ENCODE measurements around the gene XYLB.
"Not testable (repeated sequence)": the region's sequence is repeated elsewhere in the genome, so short reads cannot be mapped to it uniquely, and the experiment has no call there.

XYLB gene

DNA sequence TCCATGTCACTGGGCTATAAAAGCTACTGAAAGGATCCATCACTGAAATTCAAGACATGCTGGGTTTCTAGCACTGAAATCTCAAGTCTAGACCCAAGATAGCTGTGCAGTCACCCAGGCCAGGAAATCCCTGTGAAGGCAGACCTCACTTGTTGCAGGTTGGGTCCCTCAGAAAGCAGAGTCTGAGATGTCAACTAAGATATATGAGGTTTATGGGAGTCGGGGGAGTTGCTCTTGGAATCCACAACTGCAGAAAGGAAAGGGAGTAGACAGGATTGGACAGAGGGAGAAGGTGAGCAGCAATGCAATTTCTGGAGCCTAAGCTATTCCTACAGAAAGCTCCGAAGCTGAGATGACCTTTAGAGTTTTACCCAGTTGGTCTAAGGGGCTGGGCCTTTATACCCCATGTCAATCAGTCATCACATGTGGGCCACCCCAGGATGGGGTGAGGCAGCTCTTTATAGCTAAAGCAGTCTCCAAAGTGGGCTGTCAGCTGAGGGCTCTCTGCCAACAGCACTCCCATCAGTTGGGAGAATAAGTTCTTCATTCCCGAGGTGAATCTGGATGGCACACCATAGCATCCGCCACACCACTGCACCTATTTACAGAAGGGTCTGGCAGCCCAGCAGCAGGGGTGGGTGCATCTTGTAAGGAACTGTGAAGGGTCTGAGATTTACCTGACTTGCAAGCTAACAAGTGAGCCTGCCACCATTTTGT lies 54.8 kb downstream of the XYLB start:
- DNase-seq = no peak

DNA sequence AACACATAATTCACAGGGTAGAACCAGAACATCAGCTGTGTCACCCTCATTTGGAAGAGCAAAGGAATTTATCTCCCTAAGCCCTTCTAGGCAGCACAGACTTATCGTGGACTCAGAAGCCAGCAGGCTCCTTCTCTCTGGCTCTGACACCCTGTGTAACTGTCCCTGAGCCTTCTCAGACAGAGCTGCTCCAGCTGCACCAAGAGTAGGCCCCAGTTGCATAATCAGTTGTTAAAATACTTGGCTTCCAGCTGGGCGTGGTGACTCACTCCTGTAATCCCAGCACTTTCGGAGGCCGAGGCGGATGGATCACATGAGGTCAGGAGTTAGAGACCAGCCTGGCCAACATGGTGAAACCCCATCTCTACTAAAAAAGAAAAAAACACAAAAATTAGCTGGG lies 57.7 kb downstream of the XYLB start:
- no peak for DNase-seq

DNA sequence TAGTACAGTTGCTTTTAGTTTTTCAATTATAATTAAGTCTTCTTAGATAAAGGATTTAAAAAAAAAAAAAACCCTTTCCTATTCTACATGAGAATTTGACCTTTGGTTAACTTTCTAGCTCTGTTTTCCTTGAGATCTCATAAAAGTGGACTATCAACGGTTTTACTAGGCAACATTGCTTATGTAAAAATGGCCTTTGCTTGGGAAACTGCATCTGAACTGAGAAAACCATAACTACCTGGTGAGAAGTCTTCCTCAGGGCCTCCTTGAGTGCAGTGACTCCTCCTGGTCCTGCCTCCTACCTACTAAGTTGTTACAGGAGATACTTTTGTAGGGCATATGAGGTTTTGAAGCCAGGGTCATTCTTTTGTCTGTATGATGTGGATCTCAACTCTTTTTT lies 65.0 kb downstream of the XYLB start:
- no peak for DNase-seq

DNA sequence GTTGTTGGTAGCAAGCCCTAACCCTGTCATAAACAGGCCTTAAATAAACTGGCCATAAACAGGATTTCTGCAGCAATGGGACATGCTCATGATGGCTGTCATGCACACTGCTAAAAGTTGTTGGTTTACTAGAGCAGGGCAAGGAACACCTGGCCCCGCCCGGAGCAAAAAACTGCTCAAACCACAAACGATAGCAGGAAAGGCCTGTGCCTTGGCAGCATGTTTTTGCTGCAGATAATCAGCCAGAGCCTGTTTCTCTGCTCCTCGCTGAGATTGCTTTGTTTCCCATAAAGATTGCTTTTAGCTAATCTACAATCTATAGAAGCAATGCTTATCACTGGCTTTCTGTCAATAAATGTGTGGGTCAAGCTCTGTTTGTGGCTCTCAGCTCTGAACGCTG lies 74.2 kb downstream of the XYLB start:
- not testable (repeated sequence) for DNase-seq

- DNase-seq = no peak
Observed at GRCh38 chr3:38421679-38422336, 75.2 kb downstream of the XYLB start.

- DNase-seq = not testable (repeated sequence)
Observed at GRCh38 chr3:38426798-38427426, 80.3 kb downstream of the XYLB start.

DNA sequence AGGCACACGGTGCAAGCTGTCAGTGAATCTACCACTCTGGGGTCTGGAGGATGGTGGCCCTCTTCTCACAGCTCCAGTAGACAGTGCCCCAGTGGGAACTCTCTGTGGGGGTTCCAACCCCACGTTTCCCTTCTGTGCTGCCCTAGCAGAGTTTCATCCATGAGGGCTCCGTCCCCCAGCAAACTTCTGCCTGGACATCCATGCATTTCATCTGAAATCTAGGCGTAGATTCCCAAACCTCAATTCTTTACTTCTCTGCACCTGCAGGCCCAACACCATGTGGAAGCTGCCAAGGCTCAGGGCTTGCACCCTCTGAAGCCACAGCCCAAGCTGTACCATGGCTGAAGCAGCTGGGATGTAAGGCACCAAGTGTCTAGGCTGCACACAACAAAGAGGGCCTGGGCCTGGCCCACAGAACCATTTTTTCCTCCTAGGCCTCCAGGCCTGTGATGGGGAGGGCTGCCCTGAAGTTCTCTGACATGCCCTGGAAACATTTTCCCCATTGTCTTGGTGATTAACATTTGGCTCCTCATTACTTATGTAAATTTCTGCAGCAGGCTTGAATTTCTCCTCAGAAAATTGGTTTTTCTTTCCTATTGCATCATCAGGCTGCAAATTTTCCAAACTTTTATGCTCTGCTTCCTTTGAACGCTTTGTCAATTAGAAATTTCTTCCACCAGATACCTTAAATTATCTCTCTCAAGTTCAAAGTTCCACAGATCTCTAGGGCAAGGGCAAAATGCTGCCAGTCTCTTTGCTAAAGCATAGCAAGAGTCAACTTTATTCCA lies 86.5 kb downstream of the XYLB start:
- DNase-seq = not testable (repeated sequence)

- DNase-seq = not testable (repeated sequence)
Observed at GRCh38 chr3:38433661-38434060, 87.1 kb downstream of the XYLB start.

DNA sequence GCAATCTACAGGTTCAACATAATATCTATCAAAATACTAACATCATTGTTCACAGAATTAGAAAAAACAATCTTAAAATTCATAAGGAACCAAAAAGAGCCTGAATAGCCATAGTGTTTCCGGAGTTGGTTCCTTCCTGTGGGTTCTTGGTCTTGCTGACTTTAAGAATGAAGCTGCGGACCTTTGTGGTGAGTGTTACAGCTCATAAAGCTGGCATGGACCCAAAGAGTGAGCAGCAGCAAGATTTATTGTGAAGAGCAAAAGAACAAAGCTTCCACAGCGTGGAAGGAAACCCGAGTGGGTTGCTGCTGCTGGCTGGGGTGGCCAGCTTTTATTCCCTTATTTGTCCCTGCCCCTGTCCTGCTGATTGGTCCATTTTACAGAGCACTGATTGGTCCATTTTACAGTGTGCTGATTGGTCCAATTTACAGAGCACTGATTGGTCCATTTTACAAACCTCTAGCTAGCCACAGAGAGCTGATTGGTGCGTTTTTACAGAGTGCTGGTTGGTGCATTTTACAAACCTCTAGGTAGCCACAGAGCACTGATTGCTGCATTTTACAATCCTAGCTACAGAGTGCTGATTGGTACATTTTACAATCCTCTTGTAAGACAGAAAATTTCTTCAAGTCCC lies 92.0 kb downstream of the XYLB start:
- DNase-seq = not testable (repeated sequence)

GRCh38 chr3:38443205-38443604 lies 96.6 kb downstream of the XYLB start:
- DNase-seq = not testable (repeated sequence)

GRCh38 chr3:38446085-38446686 lies 99.6 kb downstream of the XYLB start:
- DNase-seq = no peak

DNA sequence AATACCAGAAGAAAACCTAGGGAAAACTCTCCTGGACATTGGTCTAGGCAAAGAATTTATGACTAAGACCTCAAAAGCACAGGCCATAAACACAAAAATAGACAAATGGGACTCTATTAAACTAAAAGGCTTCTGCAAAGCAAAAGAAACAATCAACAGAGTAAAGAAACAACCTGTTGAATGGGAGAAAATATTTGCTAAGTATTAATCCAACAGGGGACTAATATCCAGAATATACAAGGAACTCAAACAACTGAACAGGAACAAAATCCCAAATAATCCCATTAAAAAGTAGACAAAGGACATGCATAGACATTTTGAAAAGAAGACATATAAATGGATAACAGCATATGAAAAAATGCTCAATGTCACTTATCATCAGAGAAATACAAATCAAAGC lies 100.2 kb downstream of the XYLB start:
- no peak for DNase-seq

DNA sequence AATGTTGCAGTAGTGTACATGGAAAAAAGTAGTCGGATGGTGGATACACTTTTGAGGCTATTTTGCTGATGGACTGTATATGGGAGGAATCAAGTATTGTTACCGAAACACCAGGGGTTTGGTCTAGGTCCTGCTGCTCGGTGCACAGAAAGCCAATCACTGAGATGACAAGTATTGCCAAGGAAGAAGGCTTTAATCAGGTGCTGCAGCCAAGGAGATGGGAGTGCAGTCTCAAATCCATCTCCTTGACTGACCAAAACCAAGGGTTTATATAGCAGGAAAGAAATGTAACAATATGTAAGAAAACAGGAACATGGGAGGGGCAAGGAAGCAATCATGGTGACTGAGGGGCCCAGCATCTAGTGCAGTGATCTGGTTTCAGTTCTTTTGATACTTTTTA lies 104.3 kb downstream of the XYLB start:
- no peak for DNase-seq

- no peak for DNase-seq
Observed at GRCh38 chr3:38453075-38453912, 106.7 kb downstream of the XYLB start, which contains the start of gene ACVR2B. Gene ACVR2B (plus strand): TSS chr3:38453890. CDS start chr3:38454323, 433 bp downstream.

DNA sequence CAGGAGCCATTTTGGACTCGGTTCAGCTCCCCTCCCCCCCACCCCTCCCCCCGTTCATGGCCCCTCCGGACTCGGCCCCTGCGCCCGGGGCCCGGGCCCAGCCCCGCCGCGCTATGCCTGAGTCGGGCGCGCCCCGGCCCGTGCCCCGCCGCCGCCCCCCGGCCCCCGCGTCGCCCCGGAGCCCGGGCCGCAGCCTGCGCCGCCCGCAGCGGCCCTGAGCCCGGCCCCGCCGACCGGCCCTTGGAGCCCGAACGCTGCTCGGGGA lies 107.3 kb downstream of the XYLB start:
- no peak for DNase-seq

GRCh38 chr3:38454178-38454883 lies 107.7 kb downstream of the XYLB start:
- DNase-seq = no peak

GRCh38 chr3:38454884-38455638 lies 108.5 kb downstream of the XYLB start:
- DNase-seq = peak; percentile 53

DNA sequence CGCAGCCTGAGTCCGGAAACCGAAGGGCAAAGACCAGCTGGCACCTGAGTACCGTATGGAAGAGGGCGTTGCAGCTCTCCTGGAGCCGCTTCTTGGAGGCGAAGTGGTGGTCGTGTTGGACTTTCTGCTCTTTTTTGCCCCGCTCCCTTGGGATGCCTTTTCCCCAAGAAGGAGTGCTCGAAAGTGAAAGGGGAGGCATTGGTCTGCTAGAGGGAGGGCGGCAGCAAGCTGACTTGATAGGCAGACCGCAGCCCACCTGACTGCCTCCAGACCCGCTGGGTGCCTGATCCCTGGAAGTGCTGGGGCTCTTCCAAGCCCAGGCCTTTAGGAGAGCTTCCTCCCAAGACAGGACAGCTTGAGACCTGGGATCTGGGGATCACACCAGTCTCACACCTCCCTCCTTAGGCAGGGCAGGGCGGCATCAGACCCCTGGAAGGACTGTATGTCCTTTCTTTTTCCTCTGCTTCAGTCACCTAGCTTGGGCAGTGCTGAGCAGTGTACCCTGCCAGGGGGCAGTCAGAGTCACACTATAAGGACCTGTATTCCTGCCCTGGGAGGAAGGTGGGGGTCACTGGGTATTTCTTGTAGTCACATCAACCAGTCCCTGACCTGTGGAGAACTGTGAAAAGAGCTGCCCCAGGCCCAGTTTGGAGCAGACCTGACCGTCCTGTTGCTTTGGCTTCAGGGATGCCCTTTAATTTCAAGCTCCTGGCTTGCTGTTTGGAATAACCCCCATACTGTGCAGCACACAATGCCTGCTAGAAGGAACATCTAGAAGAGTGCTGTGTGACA lies 109.2 kb downstream of the XYLB start:
- DNase-seq = no peak
